Stromal cell of bone marrow (primary cell): ENCODE measurements around the gene MARCHF6.
"Not testable (repeated sequence)": the region's sequence is repeated elsewhere in the genome, so short reads cannot be mapped to it uniquely, and the experiment has no call there.

ENCODE experiments used
- DNase-seq: peaks from one replicate; pipeline ENCODE4 v3.0.0-alpha.2; 2012; ENCODE audit warnings: low read depth

The MARCHF6 gene

GRCh38 chr5:10353241-10354047 is at the start of gene MARCHF6:
MARCHF6 (plus strand) TSS chr5:10353695; CDS start chr5:10353899, 204 bp downstream.
- peak; percentile 75 for DNase-seq

DNA sequence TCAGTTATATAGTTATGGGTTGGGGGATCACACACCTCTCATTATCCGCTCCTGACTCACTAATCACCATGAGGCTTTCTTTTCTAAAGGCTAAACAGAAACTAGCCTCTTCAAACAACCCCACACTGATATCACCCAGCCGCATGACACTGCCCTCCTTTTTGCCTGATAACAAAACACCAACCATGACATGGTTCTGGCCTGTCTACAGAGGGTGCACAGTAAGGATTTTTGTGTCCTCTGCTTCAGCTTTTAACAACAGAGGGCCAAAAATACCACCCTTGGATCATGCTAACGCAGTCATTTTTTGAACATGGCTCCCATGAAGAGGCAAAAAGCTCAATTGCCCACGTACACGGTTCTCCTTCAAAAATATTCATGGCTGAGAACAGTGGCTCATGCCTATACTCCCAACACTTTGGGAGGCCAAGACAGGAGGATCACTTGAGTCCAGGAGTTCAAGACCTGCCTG is 49.8 kb upstream of the MARCHF6 start:
- no peak for DNase-seq

DNA sequence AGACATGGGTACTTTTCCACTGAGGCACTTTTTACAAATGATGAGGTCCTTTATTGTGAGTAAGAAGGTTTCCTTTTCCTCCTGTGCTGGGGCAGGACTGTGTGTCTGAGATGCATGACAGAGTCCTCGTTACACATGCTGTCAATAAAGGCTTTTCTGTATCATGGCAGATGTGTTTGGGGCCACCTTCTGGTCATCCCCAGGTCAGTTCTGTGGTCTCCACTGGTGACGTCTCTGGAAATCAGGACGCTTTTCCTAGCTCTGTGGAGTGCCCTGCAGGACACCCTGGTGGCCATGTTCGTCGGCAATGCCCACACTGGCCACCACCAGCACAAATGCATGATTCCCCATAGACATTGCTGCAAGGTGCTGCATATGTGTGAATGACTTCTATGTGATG is 48.6 kb upstream of the MARCHF6 start:
- no peak for DNase-seq

DNA sequence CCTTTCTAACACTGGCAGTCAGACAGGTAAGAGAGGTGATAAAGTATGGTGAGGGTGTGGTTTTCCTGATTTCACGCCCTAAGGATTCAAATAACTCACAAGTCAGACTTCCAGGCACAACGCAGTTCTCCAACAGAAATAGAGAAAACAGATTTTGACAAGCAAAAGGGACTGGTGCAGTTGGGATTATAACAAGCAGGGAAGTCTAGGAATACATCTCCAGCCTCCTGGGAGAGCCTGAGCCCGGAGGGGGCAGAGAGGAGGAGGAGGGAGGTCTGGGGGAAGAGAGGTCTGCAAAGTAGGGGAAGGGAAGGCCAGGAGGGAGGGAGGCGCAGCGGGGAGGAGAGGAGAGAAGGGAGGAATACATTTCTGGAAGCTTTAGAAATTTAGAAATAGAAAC is 47.4 kb upstream of the MARCHF6 start:
- no peak for DNase-seq

GRCh38 chr5:10306806-10307205 is 46.7 kb upstream of the MARCHF6 start:
- no peak for DNase-seq

DNA sequence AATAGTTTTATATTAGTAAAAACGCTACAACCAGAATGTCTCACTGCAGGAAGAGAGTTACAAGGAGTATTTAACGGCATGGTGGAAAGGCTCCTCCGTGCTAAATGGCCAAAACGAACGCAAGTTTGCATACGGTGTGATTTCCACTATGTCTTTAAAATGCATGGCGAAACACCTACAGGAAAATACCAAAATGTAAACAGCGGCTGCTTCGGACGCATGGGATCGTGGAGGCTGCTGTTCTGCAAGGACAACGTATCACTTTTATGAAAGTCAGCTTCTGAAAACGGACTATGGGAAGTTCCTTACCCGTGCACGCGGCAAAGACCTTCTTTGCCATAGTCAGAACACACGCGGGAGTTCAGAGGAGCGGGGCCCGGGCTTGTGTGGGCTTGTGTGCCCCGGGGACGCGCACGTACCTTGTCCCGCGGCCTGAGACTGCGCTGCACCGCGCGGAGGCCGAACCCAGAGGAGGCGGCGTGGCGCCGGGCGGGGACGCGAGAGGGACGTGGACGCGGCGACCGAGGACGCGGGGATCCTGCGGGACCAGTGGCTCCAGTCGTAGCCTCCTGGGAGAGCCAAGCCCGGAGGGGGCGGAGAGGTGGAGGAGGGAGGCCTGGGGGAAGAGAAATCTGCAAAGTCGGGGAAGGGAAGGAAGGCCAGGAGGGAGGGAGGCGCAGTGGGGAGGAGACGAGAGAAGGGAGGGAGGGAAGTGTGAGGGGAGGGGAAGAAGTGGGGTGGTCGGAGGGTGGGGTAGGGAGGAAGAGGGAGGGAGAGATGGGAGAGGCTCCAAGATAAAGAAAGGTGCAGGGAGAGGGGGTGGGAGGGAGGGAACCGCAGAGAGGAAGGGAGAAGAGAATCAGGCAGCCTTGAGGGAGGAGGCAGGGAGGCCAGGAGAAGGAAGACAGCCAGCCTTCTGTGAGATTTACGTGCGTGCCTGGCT is 46.0 kb upstream of the MARCHF6 start, which contains the start of gene CMBL:
TSS of gene CMBL (minus strand) at position 697 of the 943 bp plus-strand sequence. CDS start 17,140 bp downstream, outside the sequence.
- no peak for DNase-seq

GRCh38 chr5:10308844-10309243 is 44.7 kb upstream of the MARCHF6 start:
- no peak for DNase-seq

- no peak for DNase-seq
Observed at GRCh38 chr5:10310066-10310779, 43.3 kb upstream of the MARCHF6 start.

DNA sequence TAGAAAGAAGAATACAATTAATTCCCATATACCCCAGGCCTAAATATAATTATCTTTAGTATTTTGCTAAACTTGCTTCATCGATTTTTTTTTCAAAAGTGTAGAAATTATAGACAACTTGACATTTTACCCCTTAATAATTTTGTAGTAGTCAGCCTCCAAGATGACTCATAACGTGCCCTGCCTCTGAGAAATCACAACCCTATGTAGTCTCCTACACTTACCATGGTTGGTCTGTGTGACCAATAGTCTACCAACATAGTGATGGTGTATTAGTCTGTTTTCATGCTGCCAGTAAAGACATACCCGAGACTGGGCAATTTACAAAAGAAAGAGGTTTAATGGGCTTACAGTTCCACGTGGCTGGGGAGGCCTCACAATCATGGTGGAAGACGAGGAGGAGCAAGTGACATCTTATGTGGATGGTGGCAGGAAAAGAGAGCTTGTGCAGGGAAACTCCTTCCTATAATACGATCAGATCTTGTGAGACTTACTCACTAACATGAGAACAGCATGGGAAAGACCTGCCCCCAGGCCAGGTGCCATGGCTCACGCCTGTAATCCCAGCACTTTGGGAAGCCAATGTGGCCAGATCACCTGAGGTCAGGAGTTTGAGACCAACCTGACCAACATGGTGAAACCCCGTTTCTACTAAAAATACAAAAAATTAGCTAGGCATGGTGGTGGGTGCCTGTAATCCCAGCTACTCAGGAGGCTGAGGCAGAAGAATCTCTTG is 42.5 kb upstream of the MARCHF6 start:
- DNase-seq: not testable (repeated sequence)

- DNase-seq: no peak
Observed at GRCh38 chr5:10311595-10312425, 41.7 kb upstream of the MARCHF6 start.

DNA sequence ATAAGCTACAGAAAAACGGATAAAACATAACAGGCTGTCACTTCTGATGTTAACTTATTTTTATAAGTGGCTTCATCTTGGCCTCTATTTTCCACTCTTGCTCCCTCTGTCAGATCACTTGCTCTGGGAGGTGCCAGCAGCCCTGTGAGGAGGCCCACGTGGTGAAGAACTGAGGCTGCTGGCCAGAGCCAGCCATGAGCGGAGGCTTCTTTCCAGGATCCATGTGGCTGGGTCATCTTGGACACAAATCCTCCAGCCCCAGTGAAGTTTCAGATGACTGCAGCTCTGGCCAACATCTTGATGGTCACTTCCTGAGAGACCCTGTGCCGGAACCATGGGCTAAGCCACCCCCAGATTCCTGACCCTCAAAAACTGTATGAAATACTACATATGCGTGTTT is 38.3 kb upstream of the MARCHF6 start:
- DNase-seq: no peak

- DNase-seq: no peak
Observed at GRCh38 chr5:10315824-10316509, 37.5 kb upstream of the MARCHF6 start.

- DNase-seq: no peak
Observed at GRCh38 chr5:10317825-10318682, 35.4 kb upstream of the MARCHF6 start.

- DNase-seq: no peak
Observed at GRCh38 chr5:10319202-10319851, 34.2 kb upstream of the MARCHF6 start.

GRCh38 chr5:10320793-10321192 is 32.7 kb upstream of the MARCHF6 start:
- no peak for DNase-seq

- DNase-seq: no peak
Observed at GRCh38 chr5:10321882-10322281, 31.6 kb upstream of the MARCHF6 start.

DNA sequence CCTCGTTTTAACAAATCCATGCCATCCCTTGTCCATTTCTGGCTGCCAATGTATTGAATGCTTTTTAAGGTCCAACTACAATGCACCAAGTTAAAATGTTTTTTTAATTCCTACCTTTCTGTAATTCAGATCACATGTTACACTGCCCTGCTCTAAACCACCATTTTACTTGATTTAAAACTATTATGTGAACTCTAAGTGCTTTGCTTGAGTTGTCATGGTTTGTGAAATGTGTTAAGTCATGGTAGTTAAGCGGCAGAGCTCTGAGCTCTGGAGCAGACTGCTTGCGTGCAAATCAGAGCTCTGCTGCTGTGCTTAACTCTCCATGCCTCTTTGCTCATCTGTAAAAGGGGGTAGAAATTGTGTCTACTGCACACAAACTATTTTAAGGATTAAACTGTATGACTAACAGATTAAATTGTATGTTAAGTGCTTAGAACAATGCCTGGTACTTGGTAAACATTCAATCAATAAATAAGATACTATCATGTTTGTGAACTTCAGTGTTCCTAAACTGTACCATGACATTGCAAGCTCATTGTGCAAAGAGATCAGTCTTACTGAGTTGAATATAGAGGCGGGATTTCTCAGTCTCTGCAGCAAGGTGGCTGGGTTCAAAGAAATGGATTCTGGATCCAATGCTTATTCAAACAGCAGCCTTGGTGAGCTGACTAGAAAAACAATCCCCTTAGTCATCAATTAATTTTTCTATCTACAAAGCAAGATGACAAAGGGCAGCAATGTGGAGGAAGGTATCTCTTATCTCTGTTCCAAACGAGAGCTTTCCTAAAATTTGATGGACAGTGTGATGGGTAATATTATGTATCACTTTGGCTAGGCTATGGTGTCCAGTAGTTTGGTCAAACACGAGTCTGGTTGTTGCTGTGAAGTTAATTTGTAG is 29.7 kb upstream of the MARCHF6 start:
- no peak for DNase-seq
